GM21360 (cell line): ENCODE data around the gene IL2RA.
A peak's percentile ranks its signal among the peaks of the same experiment; 100 is the strongest.

Experiments
- ATAC-seq: cut with Tn5 transposase; IDR thresholded peaks from one replicate; pipeline ENCODE4 v1.9.1; 2021; ENCODE audit warnings: mild to moderate bottlenecking, moderate library complexity; ENCODE audit not compliant: unreplicated experiment

IL2RA gene

GRCh38 chr10:5988336-5988920, 73.7 kb downstream of the IL2RA start:
- no peak for ATAC-seq

- ATAC-seq = no peak
Observed at GRCh38 chr10:5987747-5988146, 74.4 kb downstream of the IL2RA start.

GRCh38 chr10:5985029-5985428, 77.1 kb downstream of the IL2RA start:
- no peak for ATAC-seq

- no peak for ATAC-seq
Observed at GRCh38 chr10:5983774-5984173, 78.4 kb downstream of the IL2RA start.

GRCh38 chr10:5981529-5981928, 80.6 kb downstream of the IL2RA start:
- ATAC-seq = no peak

- ATAC-seq = no peak
Observed at GRCh38 chr10:5978230-5978489, 84.0 kb downstream of the IL2RA start.

- ATAC-seq = peak; percentile 60
Observed at GRCh38 chr10:5977471-5978229, 84.5 kb downstream of the IL2RA start, which contains the start of gene IL15RA. IL15RA (minus strand) TSS chr10:5977543; CDS start chr10:5977492, 51 bp downstream.

GRCh38 chr10:5976512-5977470, 85.4 kb downstream of the IL2RA start:
- peak; percentile 7 for ATAC-seq

- peak; percentile 56 for ATAC-seq
Observed at GRCh38 chr10:5975641-5976473, 86.3 kb downstream of the IL2RA start.

GRCh38 chr10:5973069-5973468, 89.1 kb downstream of the IL2RA start:
- ATAC-seq = no peak

GRCh38 chr10:5971886-5972285, 90.3 kb downstream of the IL2RA start:
- ATAC-seq = no peak

GRCh38 chr10:5971315-5971832, 90.8 kb downstream of the IL2RA start:
- no peak for ATAC-seq

- ATAC-seq = no peak
Observed at GRCh38 chr10:5970527-5970926, 91.6 kb downstream of the IL2RA start.

- no peak for ATAC-seq
Observed at GRCh38 chr10:5970066-5970465, 92.1 kb downstream of the IL2RA start.

- ATAC-seq = no peak
Observed at GRCh38 chr10:5968681-5969453, 93.3 kb downstream of the IL2RA start.

GRCh38 chr10:5968037-5968680, 94.0 kb downstream of the IL2RA start:
- ATAC-seq = no peak

- ATAC-seq = no peak
Observed at GRCh38 chr10:5965266-5965665, 96.9 kb downstream of the IL2RA start.

GRCh38 chr10:5964736-5965135, 97.4 kb downstream of the IL2RA start:
- ATAC-seq = no peak

GRCh38 chr10:5963591-5963990, 98.6 kb downstream of the IL2RA start:
- no peak for ATAC-seq
